Calu3 (cell line): ENCODE data around the gene TAF1A. TPM values are rescaled to one million over a fixed set of nuclear protein-coding genes. Genes with fewer than 3 reads are reported as not detected.

Experiments used
- BruUV-seq: library from RNA; stranded (reverse); fragments of 400-500 nt; replicated peaks from 2 replicates; lab custom pipeline; 2021; lab: Mats Ljungman, UMichigan
- CTCF ChIA-PET: fragments of 300-600 bp; sonication (Branson Sonifier 250); formaldehyde crosslinking; loops from one replicate; lab custom pipeline; 2022; ENCODE audit warnings: antibody characterized with exemption; lab: Charles Lee
- DNase-seq: peaks from one replicate; pipeline ENCODE4 v3.0.0; 2022
- H3K27ac Mint-ChIP-seq: one replicate; pipeline ENCODE4 v1.8.0; 2022; ENCODE audit warnings: mixed read lengths; ENCODE audit not compliant: unreplicated experiment
- H3K27me3 Mint-ChIP-seq: one replicate; pipeline ENCODE4 v1.8.0; 2022; ENCODE audit warnings: mixed read lengths; ENCODE audit not compliant: unreplicated experiment
- H3K36me3 Mint-ChIP-seq: one replicate; pipeline ENCODE4 v1.8.0; 2022; ENCODE audit warnings: mild to moderate bottlenecking, moderate library complexity, mixed read lengths; ENCODE audit not compliant: insufficient read depth, unreplicated experiment
- H3K4me1 Mint-ChIP-seq: one replicate; pipeline ENCODE4 v1.8.0; 2022; ENCODE audit warnings: mild to moderate bottlenecking, low read depth, mixed read lengths; ENCODE audit not compliant: unreplicated experiment
- H3K4me3 Mint-ChIP-seq: one replicate; pipeline ENCODE4 v1.8.0; 2022; ENCODE audit warnings: mild to moderate bottlenecking, low read depth, moderate library complexity, mixed read lengths; ENCODE audit not compliant: unreplicated experiment
- H3K9me3 Mint-ChIP-seq: one replicate; pipeline ENCODE4 v1.8.0; 2022; ENCODE audit warnings: low read depth, mixed read lengths; ENCODE audit not compliant: unreplicated experiment
- CTCF ChIP-seq: fragments of 200-600 bp; IDR thresholded peaks from one replicate; pipeline ENCODE4 v1.8.0; 2022; ENCODE audit warnings: antibody characterized with exemption; ENCODE audit not compliant: unreplicated experiment
- intact Hi-C: fragments of 100-400 bp; cut with micrococcal nuclease; formaldehyde crosslinking; loops from one replicate; pipeline ENCODE4 v1.10.0; 2022; ENCODE audit not compliant: unreplicated experiment
- total RNA-seq: library from RNA; stranded (reverse); gene quantifications from 2 replicates; pipeline ENCODE4 v1.2.3, GENCODE V29; 2022

TAF1A gene
- total RNA-seq, 1 experiment from 2014 or later: 16.4 TPM

- intact Hi-C loops: no loop called here
- H3K36me3 Mint-ChIP-seq: peaks cover 12% of the 10 kb centered on the region
- H3K27ac Mint-ChIP-seq: no peak overlapping the region
- DNase-seq: no peak
- H3K4me1 Mint-ChIP-seq: peaks cover 17% of the 10 kb centered on the region
- no TSS peak for BruUV-seq
- no peak for TF ChIP-seq CTCF
- H3K9me3 Mint-ChIP-seq: no peaks in the 10 kb centered on the region
- no peak overlapping the region for H3K4me3 Mint-ChIP-seq
- CTCF ChIA-PET: interaction anchor here (1.8 kb wide), 1 partner anchor 11 kb away, joined by 3 read pairs; no protein-coding TSS in a partner anchor
- no peaks in the 10 kb centered on the region for H3K27me3 Mint-ChIP-seq
Measured at GRCh38 chr1:222623458-222623857, 33.7 kb upstream of the TAF1A start.

GRCh38 chr1:222622765-222623164 lies 33.0 kb upstream of the TAF1A start:
- peaks cover 19% of the 10 kb centered on the region for H3K36me3 Mint-ChIP-seq
- no peak for DNase-seq
- H3K9me3 Mint-ChIP-seq: no peaks in the 10 kb centered on the region
- peaks cover 17% of the 10 kb centered on the region for H3K4me1 Mint-ChIP-seq
- intact Hi-C loops: no loop called here
- TF ChIP-seq CTCF: no peak
- H3K27ac Mint-ChIP-seq: no peak overlapping the region
- CTCF ChIA-PET: no interaction called here
- H3K4me3 Mint-ChIP-seq: no peak overlapping the region
- no peaks in the 10 kb centered on the region for H3K27me3 Mint-ChIP-seq
- BruUV-seq: no TSS peak

GRCh38 chr1:222620566-222620965 lies 30.8 kb upstream of the TAF1A start:
- no peak for TF ChIP-seq CTCF
- DNase-seq: no peak
- peaks cover 28% of the 10 kb centered on the region for H3K36me3 Mint-ChIP-seq
- CTCF ChIA-PET: no interaction called here
- H3K4me3 Mint-ChIP-seq: no peak overlapping the region
- intact Hi-C loops: no loop called here
- no TSS peak for BruUV-seq
- peaks cover 17% of the 10 kb centered on the region for H3K4me1 Mint-ChIP-seq
- H3K9me3 Mint-ChIP-seq: no peaks in the 10 kb centered on the region
- peaks cover 6% of the 10 kb centered on the region for H3K27me3 Mint-ChIP-seq
- no peak overlapping the region for H3K27ac Mint-ChIP-seq

GRCh38 chr1:222618880-222619596 lies 29.3 kb upstream of the TAF1A start:
- Mint-ChIP-seq H3K27ac (no peak overlapping the region), H3K27me3 (peaks cover 18% of the 10 kb centered on the region), H3K4me1 (peaks cover 18% of the 10 kb centered on the region), H3K9me3 (no peaks in the 10 kb centered on the region), H3K36me3 (peaks cover 25% of the 10 kb centered on the region), H3K4me3 (peak overlapping the region; percentile 85)
- intact Hi-C loops: no loop called here
- no TSS peak for BruUV-seq
- peak; percentile 35 for DNase-seq
- TF ChIP-seq CTCF: no peak
- CTCF ChIA-PET: no interaction called here
